A172 (cell line): ENCODE results near the gene IMP4. TPM values are rescaled to one million over a fixed set of nuclear protein-coding genes. Genes with fewer than 3 reads are reported as not detected.
A peak's percentile ranks its signal among the peaks of the same experiment; 100 is the strongest.

Source experiments
- DNase-seq: peaks from one replicate; pipeline ENCODE4 v3.0.0-alpha.2; 2015; ENCODE audit warnings: low spot score
- total RNA-seq: library from RNA; depleted of rRNA; stranded (reverse); fragments of >200 nt; shearing (Covaris generic); gene quantifications from 2 replicates; pipeline ENCODE4 v1.2.3, GENCODE V29; 2014

Gene IMP4
- total RNA-seq, 1 experiment from 2014 or later, result 139 TPM

DNA sequence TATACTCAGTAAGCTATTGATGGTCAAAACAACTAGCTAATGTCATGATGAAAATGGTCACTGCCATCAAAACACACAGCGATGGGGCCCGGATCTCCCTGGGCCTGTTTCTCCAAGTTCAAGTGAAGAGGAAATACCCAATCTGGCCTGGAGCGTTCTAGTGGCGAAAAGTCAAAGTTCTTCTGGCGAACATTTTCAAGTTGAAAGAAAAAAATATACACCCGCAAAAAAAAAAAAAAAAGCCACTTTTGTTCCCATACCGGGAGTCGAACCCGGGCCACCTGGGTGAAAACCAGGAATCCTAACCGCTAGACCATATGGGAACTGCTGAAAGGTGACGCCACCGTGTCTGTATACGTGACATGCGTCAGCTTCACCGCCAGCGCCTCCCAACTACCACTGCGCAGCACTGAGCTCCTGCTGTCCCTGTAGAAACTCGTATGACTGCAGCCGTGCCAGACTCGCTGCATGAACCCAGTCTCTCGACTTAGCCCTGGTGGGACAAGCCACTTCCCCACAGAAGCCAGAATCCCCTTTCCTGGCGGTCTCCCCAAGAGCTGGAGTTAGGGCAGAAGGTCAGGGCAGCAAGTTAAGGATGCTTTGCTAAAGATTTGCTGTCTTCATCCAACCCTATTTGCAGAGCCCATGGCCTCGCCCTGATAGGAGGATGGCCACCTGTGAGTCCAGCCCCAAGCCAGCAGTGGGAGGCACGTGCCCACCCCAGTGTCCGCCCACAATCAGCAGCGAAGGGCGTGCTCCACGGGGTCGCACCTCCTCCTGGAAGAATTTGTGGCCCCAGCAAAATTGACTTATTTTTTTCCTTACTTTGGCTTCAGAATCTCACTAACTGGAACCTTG, 5.6 kb upstream of the IMP4 start:
- peak; percentile 92 for DNase-seq

GRCh38 chr2:130337735-130338325, 4.9 kb upstream of the IMP4 start:
- peak; percentile 81 for DNase-seq

DNA sequence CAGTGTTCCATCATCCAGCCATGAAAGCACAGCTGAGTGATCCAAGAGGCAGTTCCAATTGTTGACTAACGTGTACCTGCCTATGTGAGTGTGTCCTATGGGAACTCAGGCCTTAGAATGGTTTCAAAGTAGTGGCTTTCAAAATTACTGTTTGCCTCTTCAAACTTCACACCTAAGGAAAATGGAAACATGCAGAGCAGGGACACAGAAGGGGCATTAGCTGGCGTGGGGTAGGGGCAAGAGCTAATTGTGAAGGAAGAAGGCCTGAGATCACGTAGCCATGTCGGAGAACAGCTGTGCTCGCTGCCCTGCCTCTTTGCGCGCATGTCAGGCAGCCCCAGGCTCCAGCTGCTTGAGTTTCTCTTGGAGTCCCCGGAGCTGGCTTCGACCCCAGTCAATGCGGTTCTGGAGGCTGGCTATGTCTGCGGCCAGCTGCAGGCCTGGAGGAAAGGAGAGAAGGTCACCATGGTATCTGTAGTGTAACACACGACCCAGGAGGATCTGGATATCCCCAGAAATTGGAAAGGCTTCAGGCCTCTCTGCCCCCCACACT, 3.8 kb upstream of the IMP4 start:
- no peak for DNase-seq

GRCh38 chr2:130339885-130340745, 2.6 kb upstream of the IMP4 start:
- no peak for DNase-seq

DNA sequence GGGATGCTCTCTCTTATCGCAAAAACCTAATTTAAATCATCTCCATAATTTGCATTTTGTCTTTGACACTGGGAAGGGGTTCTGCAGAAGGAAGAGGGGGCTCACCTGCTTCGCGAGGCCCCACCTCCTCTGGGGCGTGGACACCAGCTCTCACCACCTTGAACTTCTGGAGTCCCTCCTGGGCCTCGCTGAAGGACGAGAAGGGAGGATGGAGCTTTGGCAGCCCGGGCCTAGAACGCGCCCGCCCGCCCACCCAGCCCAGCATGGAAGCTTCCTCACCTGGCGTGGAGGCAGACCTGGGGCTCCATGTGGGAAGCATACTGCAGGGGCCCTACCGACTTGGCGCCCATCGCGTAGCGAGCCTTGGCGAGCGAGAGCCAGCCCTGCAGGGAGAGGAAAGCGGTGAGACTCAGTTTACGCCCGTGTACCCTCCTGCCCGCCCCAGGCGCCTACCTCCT, 1.1 kb upstream of the IMP4 start:
- DNase-seq, result no peak

DNA sequence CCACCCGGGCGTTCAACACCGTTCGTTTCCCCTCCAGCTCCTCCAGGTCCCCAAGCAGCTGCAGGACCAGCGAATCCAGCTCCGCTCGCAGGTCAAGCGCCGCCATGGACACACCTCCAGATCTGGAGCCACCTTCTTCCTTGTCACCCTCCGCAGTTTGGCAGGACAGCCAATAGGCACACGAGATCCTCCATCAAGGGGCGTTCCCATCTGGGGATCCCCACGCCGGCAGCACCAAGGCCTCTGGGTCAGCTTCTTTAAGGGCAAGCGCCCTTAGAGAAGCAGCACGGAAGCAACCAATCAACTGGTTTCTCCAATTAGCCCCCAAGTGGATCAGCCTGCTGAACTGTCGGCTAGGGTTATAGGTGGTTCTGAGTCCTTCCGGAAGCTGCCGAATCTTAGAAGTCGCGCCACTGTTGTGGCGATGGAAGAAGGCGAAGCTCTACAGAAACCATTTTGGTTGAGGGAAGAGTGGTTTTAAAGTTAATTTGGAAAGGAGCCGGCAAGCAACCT, 621 bp upstream of the IMP4 start:
- DNase-seq, result peak; percentile 96

DNA sequence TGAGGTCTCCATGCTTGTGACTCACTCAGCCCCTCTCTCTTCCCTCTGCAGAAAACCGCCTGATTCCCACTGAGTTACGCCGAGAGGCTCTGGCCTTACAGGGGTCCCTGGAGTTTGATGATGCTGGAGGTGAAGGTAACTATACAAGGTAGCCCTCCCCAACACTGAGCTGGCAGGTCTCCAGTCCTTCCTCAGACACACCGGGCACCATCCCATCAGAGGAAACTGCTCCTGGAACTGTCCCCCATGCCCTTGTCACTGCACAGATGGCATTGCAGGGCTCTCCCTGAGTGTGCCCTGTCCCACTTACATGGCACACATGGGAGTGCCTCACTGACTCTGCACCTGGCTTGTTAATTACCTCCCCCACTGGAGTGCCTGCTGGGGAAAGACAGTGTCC, 1.9 kb downstream of the IMP4 start:
- DNase-seq, result no peak

DNA sequence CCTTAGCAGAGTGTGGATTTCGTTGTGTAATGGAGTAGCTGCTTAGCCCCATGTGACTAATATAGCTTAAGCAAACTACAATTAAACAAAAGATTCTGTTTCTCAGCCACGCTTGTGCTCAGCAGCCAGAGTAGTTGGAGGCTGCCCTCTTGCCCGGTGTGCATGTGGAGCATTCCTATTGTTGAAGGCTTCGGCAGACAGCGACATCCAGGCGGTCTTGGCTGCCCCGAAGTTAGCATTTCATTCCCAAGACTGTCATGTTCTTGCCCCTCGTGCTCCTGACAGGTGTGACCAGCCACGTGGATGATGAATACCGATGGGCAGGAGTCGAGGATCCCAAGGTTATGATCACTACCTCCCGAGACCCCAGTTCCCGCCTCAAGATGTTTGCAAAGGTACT, 2.4 kb downstream of the IMP4 start:
- no peak for DNase-seq

- DNase-seq, result no peak
Measured at GRCh38 chr2:130345611-130346010, 2.9 kb downstream of the IMP4 start.

DNA sequence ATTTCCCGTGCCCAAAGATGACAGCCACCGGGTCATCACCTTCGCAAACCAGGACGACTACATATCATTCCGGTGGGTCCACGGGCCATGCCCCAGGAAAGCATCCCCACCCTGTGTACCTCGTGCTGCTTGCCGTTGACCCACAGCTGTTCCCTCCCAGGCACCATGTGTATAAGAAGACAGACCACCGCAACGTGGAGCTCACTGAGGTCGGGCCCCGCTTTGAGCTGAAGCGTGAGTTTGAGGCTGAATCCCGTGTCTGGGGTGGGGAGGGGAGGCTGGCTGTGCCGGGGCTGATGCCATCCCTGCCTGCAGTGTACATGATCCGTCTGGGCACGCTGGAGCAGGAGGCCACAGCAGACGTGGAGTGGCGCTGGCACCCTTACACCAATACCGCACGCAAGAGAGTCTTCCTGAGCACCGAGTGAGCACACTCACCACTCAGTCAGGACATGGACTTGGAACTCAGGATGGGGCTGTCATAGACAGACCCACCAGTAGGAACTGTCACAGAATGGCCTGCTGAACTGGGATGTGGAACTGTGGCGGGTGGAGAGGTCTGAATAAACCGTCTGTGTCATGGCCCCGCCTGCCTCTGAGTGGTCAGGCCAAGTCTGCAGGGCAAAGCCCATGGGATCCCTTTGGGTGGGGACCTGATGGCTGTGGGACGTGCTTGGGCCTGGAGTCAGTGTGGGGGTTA, 3.5 kb downstream of the IMP4 start:
- DNase-seq, result no peak

DNA sequence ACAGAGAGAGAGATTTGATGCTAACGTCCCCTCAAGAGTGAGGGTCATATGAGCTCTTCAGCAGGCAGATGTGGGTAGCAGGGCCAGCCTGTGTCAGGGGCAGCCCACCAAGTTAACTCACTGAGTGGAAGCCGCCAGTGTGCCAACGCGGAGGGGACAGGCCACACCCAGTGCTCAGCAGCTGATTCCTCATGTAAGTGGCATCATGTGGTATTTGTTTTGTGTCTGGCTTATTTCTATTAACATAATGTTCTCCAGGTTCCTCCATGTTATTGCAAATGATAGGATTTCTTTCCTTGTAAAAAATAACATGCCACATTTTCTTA, 4.0 kb downstream of the IMP4 start:
- no peak for DNase-seq

DNA sequence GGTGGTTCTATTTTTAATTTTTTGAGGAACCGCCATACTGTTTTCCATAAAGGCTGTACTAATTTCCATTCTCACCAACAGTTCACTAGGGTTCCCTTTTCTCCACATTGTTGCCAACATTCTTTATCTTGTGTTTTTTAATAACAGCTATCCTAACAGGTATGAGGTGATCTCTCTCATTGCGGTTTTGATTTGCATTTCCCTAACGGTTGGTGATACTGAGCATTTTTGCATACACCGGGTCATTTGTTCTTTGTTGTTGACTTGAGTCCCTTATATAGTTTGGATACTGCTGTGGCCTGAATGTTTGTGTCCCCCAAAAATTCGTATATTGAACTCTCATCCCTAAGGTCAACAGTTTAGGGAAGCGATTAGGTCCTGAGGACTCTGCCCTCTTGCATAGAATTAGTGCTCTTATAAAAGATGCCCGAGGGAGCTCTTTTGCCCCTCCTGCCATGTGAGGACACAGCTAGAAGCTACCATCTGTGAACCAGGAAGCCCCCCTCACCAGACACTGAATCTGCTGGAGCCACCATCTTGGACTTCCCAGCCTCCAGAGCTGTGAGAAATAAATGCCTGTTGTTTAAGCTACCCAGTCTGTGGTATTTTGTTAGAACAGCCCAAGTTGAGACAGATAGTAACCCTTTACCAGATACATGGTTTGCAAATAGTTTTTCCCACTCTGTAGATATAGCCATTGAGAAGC, 4.7 kb downstream of the IMP4 start:
- no peak for DNase-seq

DNA sequence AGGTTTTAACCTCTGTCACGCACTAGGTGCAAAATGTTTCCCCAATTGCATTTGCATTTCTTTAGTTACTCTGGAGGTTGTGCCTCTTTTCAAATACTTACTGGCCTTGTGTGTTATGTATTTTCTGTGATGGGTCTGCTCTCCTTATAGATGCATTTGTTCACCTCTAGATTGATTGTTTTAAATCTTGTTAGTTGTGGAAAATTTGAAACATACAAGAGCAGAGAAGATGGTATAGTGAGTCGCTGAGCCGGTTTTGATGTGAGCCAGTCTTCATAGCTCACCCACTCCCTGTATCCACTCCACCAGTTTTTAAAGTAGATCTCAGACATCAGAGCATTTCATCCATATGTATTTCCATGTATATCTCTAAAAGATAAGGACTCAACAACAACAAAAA, 6.5 kb downstream of the IMP4 start:
- no peak for DNase-seq

- DNase-seq, result no peak
Measured at GRCh38 chr2:130351711-130352110, 9.0 kb downstream of the IMP4 start.

DNA sequence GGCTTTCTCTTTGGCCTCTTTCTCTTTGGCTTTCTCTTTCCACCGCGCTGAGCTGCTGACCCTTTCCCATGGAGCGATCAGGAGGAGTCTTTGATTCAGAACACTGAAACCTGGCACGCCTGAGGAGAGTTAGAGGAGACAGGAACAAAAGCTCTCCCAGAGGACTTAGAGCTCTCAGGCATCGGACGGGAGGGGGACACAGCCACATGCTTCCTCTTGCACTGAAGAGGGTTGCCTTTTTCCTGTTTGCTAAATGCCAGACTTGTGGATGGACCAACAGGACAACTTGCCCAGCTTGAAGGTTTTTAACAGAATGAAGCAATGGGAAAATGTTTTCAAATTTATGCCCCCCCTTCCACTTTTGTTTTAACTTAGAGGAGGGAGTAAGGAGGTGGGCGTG, 9.5 kb downstream of the IMP4 start:
- DNase-seq, result no peak

GRCh38 chr2:130353291-130354138, 10.8 kb downstream of the IMP4 start:
- DNase-seq, result no peak

DNA sequence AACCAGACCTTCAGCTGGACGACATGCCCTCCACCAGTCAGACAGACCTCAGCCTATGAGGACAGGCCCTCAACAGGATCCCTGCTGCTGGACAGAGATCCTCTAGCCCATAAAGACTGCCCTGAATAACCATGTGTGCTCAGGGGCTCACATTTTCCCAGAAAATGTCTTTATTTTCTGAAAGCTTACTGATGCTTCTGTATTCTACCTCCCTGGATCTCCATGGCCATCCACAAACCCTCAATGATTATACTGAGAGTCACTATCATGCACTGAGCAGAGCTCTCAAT, 11.4 kb downstream of the IMP4 start:
- no peak for DNase-seq

- DNase-seq, result no peak
Measured at GRCh38 chr2:130355172-130355577, 12.5 kb downstream of the IMP4 start.

DNA sequence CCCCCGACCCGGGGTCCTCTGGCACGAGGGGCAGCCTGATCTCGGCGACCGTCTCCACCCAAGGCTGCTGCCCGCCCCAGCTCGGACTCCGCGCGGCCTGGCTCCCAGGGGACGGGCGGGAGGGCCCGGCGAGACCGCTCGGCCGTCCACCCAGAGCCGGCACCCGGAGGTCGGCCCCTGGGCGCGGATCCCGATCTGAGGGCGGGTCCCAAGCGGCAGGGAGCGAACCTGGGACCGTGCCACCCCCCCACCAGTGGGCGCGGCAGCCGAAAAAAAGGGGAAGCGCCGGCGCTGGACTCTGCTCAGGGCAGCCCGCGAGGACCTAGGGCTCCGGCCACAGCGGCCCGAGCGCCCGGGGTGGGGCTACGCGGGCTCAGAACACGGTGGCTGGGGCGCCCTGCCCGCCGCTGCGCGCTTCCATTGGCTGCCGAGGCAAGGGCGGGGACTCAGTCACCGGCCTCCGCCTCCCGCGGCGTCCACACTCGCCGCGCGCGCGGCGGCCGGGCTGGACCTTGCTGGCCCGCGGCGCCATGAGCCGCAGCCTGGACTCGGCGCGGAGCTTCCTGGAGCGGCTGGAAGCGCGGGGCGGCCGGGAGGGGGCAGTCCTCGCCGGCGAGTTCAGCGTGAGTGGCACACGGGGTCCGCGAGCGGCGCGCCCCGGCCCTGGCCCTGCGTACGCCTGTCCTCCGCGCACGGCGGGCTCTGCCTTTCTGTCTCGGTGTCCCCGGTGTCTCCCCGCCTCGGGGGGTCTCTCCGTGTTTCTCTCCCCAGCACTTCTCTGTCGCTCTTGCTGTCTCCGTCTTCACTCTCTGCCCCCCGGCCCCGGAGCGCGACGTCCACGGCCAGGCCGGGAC, 13.1 kb downstream of the IMP4 start, which contains the start of gene PTPN18:
Gene PTPN18, plus strand, starts transcription at position 479 of the 854 bp plus-strand sequence. Its CDS starts 52 bp downstream, at position 531.
- DNase-seq, result peak; percentile 70
